ENCODE measurements around the gene CPSF6. TPM values are rescaled to one million over a fixed set of nuclear protein-coding genes. Genes with fewer than 3 reads are reported as not detected.

Gene CPSF6
- total and polyA plus RNA-seq, 2 experiments from 2014 or later: 19.6 to 63.4 TPM

DNA sequence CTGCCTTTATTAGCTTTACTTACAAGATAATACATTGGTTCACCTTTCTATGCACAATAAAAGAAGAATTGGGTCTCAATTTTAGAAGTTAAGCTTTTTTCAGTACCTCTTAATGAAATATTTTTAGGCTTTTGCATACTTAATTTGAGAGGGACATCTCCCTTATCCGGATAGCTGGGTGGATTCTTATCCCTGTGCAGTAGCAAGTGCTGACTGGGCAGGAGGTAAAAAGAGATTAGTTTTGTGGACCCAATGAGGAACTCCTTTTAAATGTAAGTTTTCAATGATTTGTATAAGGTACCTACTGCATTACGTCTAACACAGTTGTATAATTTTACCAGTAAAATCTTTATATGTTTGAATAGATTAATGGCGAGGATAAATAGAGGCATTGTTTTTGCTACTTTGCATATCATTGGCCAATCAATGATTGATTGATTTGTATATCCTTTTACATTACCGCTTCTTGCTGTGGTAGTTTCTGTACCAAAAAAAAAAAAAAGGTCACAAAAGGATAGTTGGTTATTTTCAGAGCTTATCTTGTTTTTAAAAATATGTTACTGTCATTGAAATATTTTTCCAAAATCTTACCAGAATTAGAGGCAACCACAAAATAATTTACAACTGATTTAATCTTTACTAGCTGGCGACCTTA is 2.2 kb downstream of the CPSF6 start:
- Histone ChIP-seq H3K4me3 (peak overlapping the region; percentile 87), H3K4me2 (ENCODE audit: unreplicated experiment) (peak overlapping the region; percentile 92), H3K9me3 (ENCODE audit: low read depth) (no peaks in the 10 kb centered on the region), H3K9me2 (ENCODE audit: insufficient read depth) (no peaks in the 10 kb centered on the region), H3K9ac (peak overlapping the region; percentile 94), H3K4me1 (ENCODE audit: insufficient read depth) (peaks cover 17% of the 10 kb centered on the region), H3F3A (ENCODE audit: insufficient read depth) (no peaks in the 10 kb centered on the region), H3K36me3 (ENCODE audit: low read depth) (no peaks in the 10 kb centered on the region), H3K79me2 (ENCODE audit: insufficient read depth) (peaks cover 67% of the 10 kb centered on the region), H3K27ac (no peak overlapping the region; the same call in 1 of the 2 replicates), H3K27me3 (replicated peaks; ENCODE audit: insufficient read depth) (no peaks in the 10 kb centered on the region), H4K20me1 (ENCODE audit: insufficient read depth) (peaks cover 6% of the 10 kb centered on the region), H2AFZ (no peak overlapping the region)
- DNase-seq: peak; percentile 28
- WGBS, 2 experiments (ENCODE audit: low coverage in 1 of 2, low lambda C conversion rate in 2 of 2, missing lambda C conversion rate in 2 of 2): 39 to 40% methylated on average over 5 of the region's 5 CpGs
- in situ Hi-C loops (cut with MboI): loop anchor here (25.0 kb wide), 1 partner anchor 379 kb away; no protein-coding TSS in a partner anchor
- no peak for TF ChIP-seq EZH2 (IDR thresholded peaks at IDR 0.05; ENCODE audit: insufficient read depth, poor library complexity, severe bottlenecking)
- no peak for TF ChIP-seq EZH2phosphoT487 (IDR thresholded peaks at IDR 0.05; ENCODE audit: insufficient read depth, low read depth)

DNA sequence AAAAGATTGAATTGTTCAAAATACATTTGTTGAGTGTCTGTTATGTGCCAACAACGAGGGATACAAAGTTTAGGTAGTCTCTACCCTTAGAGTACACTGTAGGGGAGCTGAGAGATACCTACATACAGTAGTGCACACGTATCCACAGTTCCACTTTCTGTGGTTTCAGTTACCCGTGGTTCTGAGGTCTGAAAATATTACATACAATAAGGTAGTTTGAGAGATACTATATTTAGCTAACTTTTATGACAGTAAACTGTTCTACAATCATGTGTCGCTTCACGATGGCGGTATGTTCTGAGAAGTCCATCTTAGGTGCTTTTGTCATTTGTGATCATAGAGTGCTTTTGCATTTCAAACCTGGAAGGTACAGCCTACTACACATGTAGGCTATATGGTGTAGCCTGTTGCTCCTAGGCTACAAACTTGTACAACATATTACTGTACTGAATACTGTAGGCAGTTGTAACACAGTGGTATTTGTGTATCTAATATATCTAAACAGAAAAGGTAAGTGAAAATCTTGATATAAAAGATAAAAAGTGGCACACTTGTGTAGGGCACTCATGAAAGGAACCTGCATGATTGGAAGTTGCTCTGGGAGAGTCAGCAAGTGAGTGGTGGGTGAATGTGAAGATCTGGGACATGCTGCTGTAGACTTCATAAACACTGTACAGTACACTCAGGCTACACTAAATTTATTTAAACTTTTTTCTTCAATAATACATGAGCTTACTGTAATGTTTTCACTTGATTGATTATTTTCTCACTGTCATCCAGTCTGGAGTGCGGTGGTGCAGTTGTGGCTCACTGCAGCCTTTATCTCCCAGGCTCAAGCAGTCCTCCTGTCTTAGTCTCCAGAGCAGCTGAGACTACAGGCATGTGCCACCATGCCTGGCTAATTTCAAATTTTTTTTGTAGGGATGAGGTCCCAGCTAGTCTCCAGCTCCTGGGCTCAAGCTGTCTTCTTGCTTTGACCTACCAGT is 4.0 kb downstream of the CPSF6 start:
- Histone ChIP-seq H3K4me3 (no peak overlapping the region), H3K27ac (no peak overlapping the region), H3K4me1 (ENCODE audit: insufficient read depth) (peaks cover 17% of the 10 kb centered on the region), H3K79me2 (ENCODE audit: insufficient read depth) (peaks cover 85% of the 10 kb centered on the region), H3F3A (ENCODE audit: insufficient read depth) (0 out of 2 replicates have a peak, but pooled peaks cover 5% of the 10 kb centered on the region), H3K9me2 (ENCODE audit: insufficient read depth) (no peaks in the 10 kb centered on the region), H3K9ac (no peak overlapping the region), H3K27me3 (replicated peaks; ENCODE audit: insufficient read depth) (no peaks in the 10 kb centered on the region), H3K36me3 (ENCODE audit: low read depth) (no peaks in the 10 kb centered on the region), H3K9me3 (ENCODE audit: low read depth) (no peaks in the 10 kb centered on the region), H2AFZ (no peak overlapping the region), H3K4me2 (ENCODE audit: unreplicated experiment) (no peak overlapping the region), H4K20me1 (ENCODE audit: insufficient read depth) (peaks cover 23% of the 10 kb centered on the region)
- WGBS, 2 experiments (ENCODE audit: low coverage in 1 of 2, low lambda C conversion rate in 2 of 2, missing lambda C conversion rate in 2 of 2): 82 to 84% methylated on average over 7 of the region's 7 CpGs
- in situ Hi-C loops (cut with MboI): loop anchor here (25.0 kb wide), 1 partner anchor 381 kb away; no protein-coding TSS in a partner anchor
- TF ChIP-seq EZH2phosphoT487 (IDR thresholded peaks at IDR 0.05; ENCODE audit: insufficient read depth, low read depth) (no peak), EZH2 (IDR thresholded peaks at IDR 0.05; ENCODE audit: insufficient read depth, poor library complexity, severe bottlenecking) (no peak)
- DNase-seq: no peak

DNA sequence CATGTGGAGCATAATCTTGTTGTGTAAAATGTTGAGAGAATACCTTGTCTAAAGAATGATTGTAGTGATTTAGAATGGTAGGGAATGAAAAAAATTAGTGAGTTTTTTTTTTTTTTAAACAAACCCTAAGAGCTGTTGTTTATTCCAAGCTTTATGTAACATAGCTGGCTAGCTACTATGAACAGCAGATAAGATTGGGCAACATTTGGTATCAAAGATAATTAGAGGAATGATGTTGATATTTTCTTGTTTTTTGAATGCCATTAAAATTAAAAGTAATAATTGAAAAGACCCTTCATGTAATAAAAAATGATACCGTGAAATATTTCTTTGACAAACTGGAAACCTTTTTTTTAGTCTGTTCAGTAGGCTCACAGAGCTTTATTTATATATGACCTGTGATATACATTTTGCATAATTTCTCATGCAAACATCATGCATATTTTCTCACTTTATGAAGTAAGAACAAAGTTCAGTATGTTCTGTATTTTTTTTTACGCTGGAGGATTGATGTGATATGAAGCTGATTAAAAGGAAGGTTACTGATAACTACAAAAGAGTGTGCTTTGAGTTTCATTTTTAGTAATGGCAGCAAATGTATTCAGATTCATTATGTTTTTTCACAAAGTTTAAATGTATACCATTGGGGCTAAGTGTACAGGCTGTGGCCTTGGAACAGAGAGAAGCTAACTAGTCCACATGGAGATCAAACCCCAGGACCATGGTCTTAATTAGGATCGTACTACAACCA is 8.1 kb downstream of the CPSF6 start:
- H4K20me1 ChIP-seq (ENCODE audit: insufficient read depth): peaks cover 32% of the 10 kb centered on the region
- H3K4me3 ChIP-seq: no peak overlapping the region
- no peak overlapping the region for H2AFZ ChIP-seq
- 0 out of 2 replicates have a peak, but pooled peaks cover 11% of the 10 kb centered on the region for H3F3A ChIP-seq (ENCODE audit: insufficient read depth)
- no peak overlapping the region for H3K9ac ChIP-seq
- no peaks in the 10 kb centered on the region for H3K36me3 ChIP-seq (ENCODE audit: low read depth)
- H3K4me2 ChIP-seq (ENCODE audit: unreplicated experiment): no peak overlapping the region
- TF ChIP-seq EZH2 (IDR thresholded peaks at IDR 0.05; ENCODE audit: insufficient read depth, poor library complexity, severe bottlenecking) (no peak), EZH2phosphoT487 (IDR thresholded peaks at IDR 0.05; ENCODE audit: insufficient read depth, low read depth) (no peak)
- no peak overlapping the region for H3K27ac ChIP-seq
- WGBS, 2 experiments (ENCODE audit: low coverage in 1 of 2, low lambda C conversion rate in 2 of 2, missing lambda C conversion rate in 2 of 2): 68 to 76% methylated on average over 3 of the region's 3 CpGs
- peaks cover 98% of the 10 kb centered on the region for H3K79me2 ChIP-seq (ENCODE audit: insufficient read depth)
- H3K9me2 ChIP-seq (ENCODE audit: insufficient read depth): no peaks in the 10 kb centered on the region
- H3K9me3 ChIP-seq (ENCODE audit: low read depth): no peaks in the 10 kb centered on the region
- in situ Hi-C loops (cut with MboI): loop anchor here (25.0 kb wide), 1 partner anchor 385 kb away; no protein-coding TSS in a partner anchor
- H3K4me1 ChIP-seq (ENCODE audit: insufficient read depth): peaks cover 10% of the 10 kb centered on the region; the same call in 1 of the 2 replicates
- no peaks in the 10 kb centered on the region for H3K27me3 ChIP-seq (replicated peaks; ENCODE audit: insufficient read depth)
- no peak for DNase-seq

DNA sequence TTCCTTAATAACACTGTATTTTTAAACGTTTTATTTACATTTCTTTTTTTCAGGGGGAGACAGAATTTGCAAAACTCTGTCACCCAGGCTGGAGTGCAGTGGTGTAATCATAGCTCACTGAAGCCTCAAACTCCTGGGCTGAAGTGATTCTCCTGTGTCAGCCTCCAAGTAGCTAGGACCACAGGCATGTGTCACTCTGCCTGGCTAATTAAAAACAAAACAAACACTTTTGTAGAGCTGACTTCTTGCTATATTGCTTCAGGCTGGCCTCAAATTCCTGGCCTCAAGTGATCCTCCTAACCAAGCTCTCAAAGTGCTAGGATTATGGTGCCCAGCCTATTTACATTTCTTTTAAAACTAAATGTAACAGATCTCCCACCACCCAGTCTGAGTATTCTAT is 12.7 kb downstream of the CPSF6 start:
- Histone ChIP-seq H3K4me2 (ENCODE audit: unreplicated experiment) (no peak overlapping the region), H3K9me3 (ENCODE audit: low read depth) (no peaks in the 10 kb centered on the region), H3K27ac (no peak overlapping the region), H2AFZ (no peak overlapping the region), H3K36me3 (ENCODE audit: low read depth) (peaks cover 23% of the 10 kb centered on the region), H3K4me1 (ENCODE audit: insufficient read depth) (peaks cover 12% of the 10 kb centered on the region; the same call in 1 of the 2 replicates), H4K20me1 (ENCODE audit: insufficient read depth) (peaks cover 29% of the 10 kb centered on the region), H3K27me3 (replicated peaks; ENCODE audit: insufficient read depth) (no peaks in the 10 kb centered on the region), H3K4me3 (no peak overlapping the region), H3K9ac (no peak overlapping the region), H3K79me2 (ENCODE audit: insufficient read depth) (peaks cover 96% of the 10 kb centered on the region), H3F3A (ENCODE audit: insufficient read depth) (0 out of 2 replicates have a peak, but pooled peaks cover 20% of the 10 kb centered on the region), H3K9me2 (ENCODE audit: insufficient read depth) (no peaks in the 10 kb centered on the region)
- 6 to 11% methylated on average over 1 of the region's 1 CpG for WGBS, 2 experiments (ENCODE audit: low coverage in 1 of 2, low lambda C conversion rate in 2 of 2, missing lambda C conversion rate in 2 of 2)
- DNase-seq: peak; percentile 51
- TF ChIP-seq EZH2 (IDR thresholded peaks at IDR 0.05; ENCODE audit: insufficient read depth, poor library complexity, severe bottlenecking): no peak
- in situ Hi-C loops (cut with MboI): no loop called here
